Uterine smooth muscle cell (primary cell): ENCODE results near the gene KIFBP. TPM values are rescaled to one million over a fixed set of nuclear protein-coding genes. Genes with fewer than 3 reads are reported as not detected.

Source experiments
- total RNA-seq: library from RNA; depleted of rRNA; stranded (reverse); fragments of >200 nt; gene quantifications from 2 replicates; pipeline ENCODE4 v1.2.3, GENCODE V29; 2014

Gene KIFBP
- 42.2 and 55.6 TPM in 2 replicates for total RNA-seq

GRCh38 chr10:68988530-68989316 is at the start of gene KIFBP:
Gene KIFBP (plus strand): TSS chr10:68988803. CDS start chr10:68988833, 30 bp downstream.

GRCh38 chr10:68955832-68956532 is 32.6 kb upstream of the KIFBP start, which contains the start of gene DDX21:
Gene DDX21 (plus strand): TSS chr10:68956170. CDS start chr10:68956226, 56 bp downstream.

Other genes with a start within 250 kb of the KIFBP start
- gene STOX1, start 161.3 kb upstream of the KIFBP start, total RNA-seq: 0.12 and 0.44 TPM in 2 replicates
- gene DDX50, start 87.5 kb upstream of the KIFBP start, total RNA-seq: 75.9 and 90.2 TPM in 2 replicates
- 74.0 and 107 TPM in 2 replicates for gene DDX21, start 32.6 kb upstream of the KIFBP start, total RNA-seq
- gene SRGN, start 99.3 kb downstream of the KIFBP start, total RNA-seq: 28.6 and 94.5 TPM in 2 replicates
- gene VPS26A, start 135.4 kb downstream of the KIFBP start, total RNA-seq: 44.9 and 49.0 TPM in 2 replicates
- gene SUPV3L1, start 191.4 kb downstream of the KIFBP start, total RNA-seq: 35.7 and 54.7 TPM in 2 replicates
- 1.3 and 10.6 TPM in 2 replicates for gene HKDC1, start 231.5 kb downstream of the KIFBP start, total RNA-seq